MCF 10A (cell line): ENCODE data around the gene BAG5. TPM values are rescaled to one million over a fixed set of nuclear protein-coding genes. Genes with fewer than 3 reads are reported as not detected.
A peak's percentile ranks its signal among the peaks of the same experiment; 100 is the strongest.

Experiments used
- BruUV-seq: library from RNA; stranded (reverse); fragments of 400-500 nt; replicated peaks from 2 replicates; lab custom pipeline; 2021; lab: Mats Ljungman, UMichigan
- CTCF ChIA-PET: fragments of 300-600 bp; sonication (Branson Sonifier 250); formaldehyde crosslinking; extraction: SDS; loops from one replicate; lab custom pipeline; 2021; ENCODE audit warnings: antibody characterized with exemption, inconsistent platforms; lab: Yijun Ruan, JAX
- POLR2A ChIA-PET: fragments of 300-600, 350-650 bp; sonication (Branson Sonifier 250); formaldehyde crosslinking; extraction: SDS; loops from one replicate; lab custom pipeline; 2020; ENCODE audit warnings: antibody characterized with exemption, inconsistent platforms; lab: Yijun Ruan, JAX
- DNase-seq: peaks from one replicate; pipeline ENCODE4 v3.0.0-alpha.2; 2018; ENCODE audit not compliant: unreplicated experiment
- H3K27ac Mint-ChIP-seq: one replicate; pipeline ENCODE4 v1.8.0; 2022; ENCODE audit warnings: mild to moderate bottlenecking, low read depth, mixed read lengths; ENCODE audit not compliant: unreplicated experiment
- H3K27me3 Mint-ChIP-seq: one replicate; pipeline ENCODE4 v1.8.0; 2022; ENCODE audit warnings: mixed read lengths; ENCODE audit not compliant: insufficient read depth, unreplicated experiment
- H3K36me3 Mint-ChIP-seq: one replicate; pipeline ENCODE4 v1.8.0; 2022; ENCODE audit warnings: mild to moderate bottlenecking, moderate library complexity, mixed read lengths; ENCODE audit not compliant: insufficient read depth, unreplicated experiment
- H3K4me1 Mint-ChIP-seq: one replicate; pipeline ENCODE4 v1.8.0; 2022; ENCODE audit warnings: mixed read lengths; ENCODE audit not compliant: insufficient read depth, unreplicated experiment
- H3K4me3 Mint-ChIP-seq: one replicate; pipeline ENCODE4 v1.8.0; 2022; ENCODE audit warnings: mild to moderate bottlenecking, moderate library complexity, mixed read lengths; ENCODE audit not compliant: unreplicated experiment
- H3K9me3 Mint-ChIP-seq: one replicate; pipeline ENCODE4 v1.8.0; 2022; ENCODE audit warnings: mixed read lengths; ENCODE audit not compliant: unreplicated experiment
- intact Hi-C: fragments of 100-400 bp; cut with micrococcal nuclease; formaldehyde crosslinking; loops from 2 replicates; pipeline ENCODE4 v1.14.1; 2022
- total RNA-seq: library from RNA; stranded (reverse); gene quantifications from 2 replicates; pipeline ENCODE4 v1.2.3, GENCODE V29; 2022
- TF ChIP-seq, protein P1 (sequence below): fragments of 200-600 bp; IDR thresholded peaks from one replicate; pipeline ENCODE4 v1.8.0; 2022; ENCODE audit warnings: antibody characterized with exemption, mild to moderate bottlenecking; ENCODE audit not compliant: unreplicated experiment

The BAG5 gene
- total RNA-seq, 1 experiment from 2014 or later: 30.9 TPM

- peak; percentile 13 for DNase-seq
- TF ChIP-seq, protein P1, sequence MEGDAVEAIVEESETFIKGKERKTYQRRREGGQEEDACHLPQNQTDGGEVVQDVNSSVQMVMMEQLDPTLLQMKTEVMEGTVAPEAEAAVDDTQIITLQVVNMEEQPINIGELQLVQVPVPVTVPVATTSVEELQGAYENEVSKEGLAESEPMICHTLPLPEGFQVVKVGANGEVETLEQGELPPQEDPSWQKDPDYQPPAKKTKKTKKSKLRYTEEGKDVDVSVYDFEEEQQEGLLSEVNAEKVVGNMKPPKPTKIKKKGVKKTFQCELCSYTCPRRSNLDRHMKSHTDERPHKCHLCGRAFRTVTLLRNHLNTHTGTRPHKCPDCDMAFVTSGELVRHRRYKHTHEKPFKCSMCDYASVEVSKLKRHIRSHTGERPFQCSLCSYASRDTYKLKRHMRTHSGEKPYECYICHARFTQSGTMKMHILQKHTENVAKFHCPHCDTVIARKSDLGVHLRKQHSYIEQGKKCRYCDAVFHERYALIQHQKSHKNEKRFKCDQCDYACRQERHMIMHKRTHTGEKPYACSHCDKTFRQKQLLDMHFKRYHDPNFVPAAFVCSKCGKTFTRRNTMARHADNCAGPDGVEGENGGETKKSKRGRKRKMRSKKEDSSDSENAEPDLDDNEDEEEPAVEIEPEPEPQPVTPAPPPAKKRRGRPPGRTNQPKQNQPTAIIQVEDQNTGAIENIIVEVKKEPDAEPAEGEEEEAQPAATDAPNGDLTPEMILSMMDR: no peak
- intact Hi-C loops: no loop called here
These were observed 31.8 kb upstream of the BAG5 start for GRCh38 chr14:103594265-103594664.

DNA sequence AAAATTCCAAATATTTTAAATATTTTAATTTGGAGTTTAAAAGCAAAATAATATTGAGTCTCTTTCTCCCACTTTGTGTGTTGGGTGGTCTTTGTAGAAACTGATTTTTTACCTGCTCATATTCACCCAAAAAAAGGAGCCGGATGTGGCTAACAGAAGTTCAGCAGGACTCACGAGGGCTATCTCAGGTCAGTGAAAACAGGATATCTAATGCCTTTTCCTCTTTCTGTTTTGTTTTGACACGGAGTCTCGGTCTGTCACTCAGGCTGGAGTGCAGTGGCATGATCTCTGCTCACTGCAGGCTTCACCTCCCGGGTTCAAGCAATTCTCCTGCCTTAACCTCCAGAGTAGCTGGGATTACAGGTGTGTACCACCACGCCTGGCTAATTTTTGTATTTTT is 31.1 kb upstream of the BAG5 start:
- CTCF ChIA-PET: interaction anchor here (0.6 to 0.7 kb wide), 2 partner anchors 30 to 210 kb away, joined by 3 read pairs; no protein-coding TSS in a partner anchor
- H3K27ac Mint-ChIP-seq: no peak overlapping the region

More at GRCh38 chr14:103594265-103594664, 31.8 kb upstream of the BAG5 start:
- Mint-ChIP-seq H3K36me3 (peaks cover 14% of the 10 kb centered on the region), H3K9me3 (no peaks in the 10 kb centered on the region), H3K4me3 (no peak overlapping the region), H3K27me3 (no peaks in the 10 kb centered on the region), H3K4me1 (peaks cover 5% of the 10 kb centered on the region), H3K27ac (no peak overlapping the region)
- ChIA-PET CTCF (interaction anchor here (0.7 to 1.0 kb wide), 2 partner anchors 23 to 209 kb away, joined by 3 read pairs; no protein-coding TSS in a partner anchor), POLR2A (interaction anchor here (1.2 kb wide), 1 partner anchor 10 kb away, joined by 3 read pairs; no protein-coding TSS in a partner anchor)
- no TSS peak for BruUV-seq

GRCh38 chr14:103584326-103584915 is 22.0 kb upstream of the BAG5 start:
- no TSS peak for BruUV-seq
- Mint-ChIP-seq H3K4me1 (peaks cover 5% of the 10 kb centered on the region), H3K27me3 (no peaks in the 10 kb centered on the region), H3K9me3 (no peaks in the 10 kb centered on the region), H3K27ac (no peak overlapping the region), H3K36me3 (peaks cover 56% of the 10 kb centered on the region), H3K4me3 (no peak overlapping the region)
- TF ChIP-seq, protein P1: no peak
- CTCF ChIA-PET: no interaction called here
- intact Hi-C loops: no loop called here
- POLR2A ChIA-PET: interaction anchor here (0.6 to 1.2 kb wide), 2 partner anchors 10 to 11 kb away, joined by 3 read pairs; no protein-coding TSS in a partner anchor
- no peak for DNase-seq

More for the DNA sequence above, 31.1 kb upstream of the BAG5 start:
- POLR2A ChIA-PET: no interaction called here
- H3K27me3 Mint-ChIP-seq: no peaks in the 10 kb centered on the region
- DNase-seq: no peak
- no peaks in the 10 kb centered on the region for H3K9me3 Mint-ChIP-seq
- BruUV-seq: no TSS peak
- no peak overlapping the region for H3K4me3 Mint-ChIP-seq
- TF ChIP-seq, protein P1: no peak
- H3K4me1 Mint-ChIP-seq: peaks cover 5% of the 10 kb centered on the region
- intact Hi-C loops: no loop called here
- peaks cover 20% of the 10 kb centered on the region for H3K36me3 Mint-ChIP-seq

GRCh38 chr14:103581954-103582703 is 19.7 kb upstream of the BAG5 start:
- no peaks in the 10 kb centered on the region for H3K9me3 Mint-ChIP-seq
- peak; percentile 24 for DNase-seq
- H3K27me3 Mint-ChIP-seq: no peaks in the 10 kb centered on the region
- ChIA-PET CTCF (interaction anchor here (0.6 kb wide), 1 partner anchor 10 kb away, joined by 4 read pairs; no protein-coding TSS in a partner anchor), POLR2A (no interaction called here)
- intact Hi-C loops: no loop called here
- no peak overlapping the region for H3K4me3 Mint-ChIP-seq
- no TSS peak for BruUV-seq
- TF ChIP-seq, protein P1: no peak
- peaks cover 57% of the 10 kb centered on the region for H3K36me3 Mint-ChIP-seq
- H3K4me1 Mint-ChIP-seq: peaks cover 6% of the 10 kb centered on the region
- H3K27ac Mint-ChIP-seq: no peak overlapping the region
